DLD1 (cell line): ENCODE measurements around the gene LHFPL6.

Experiments used
- in situ Hi-C: cut with HindIII; loops from 2 replicates; pipeline ENCODE4 v1.10.0; 2017; ENCODE audit warnings: low sequenced_read_pairs

Gene LHFPL6

GRCh38 chr13:39474600-39474999 is 128.4 kb downstream of the LHFPL6 start:
- in situ Hi-C loops, result no loop called here

- in situ Hi-C loops, result no loop called here
Measured at GRCh38 chr13:39469676-39470075, 133.3 kb downstream of the LHFPL6 start.

- in situ Hi-C loops, result no loop called here
Measured at GRCh38 chr13:39468306-39468705, 134.7 kb downstream of the LHFPL6 start.

GRCh38 chr13:39463611-39464010 is 139.4 kb downstream of the LHFPL6 start:
- in situ Hi-C loops, result no loop called here

GRCh38 chr13:39462906-39463305 is 140.1 kb downstream of the LHFPL6 start:
- in situ Hi-C loops, result no loop called here

GRCh38 chr13:39462428-39462827 is 140.6 kb downstream of the LHFPL6 start:
- in situ Hi-C loops, result no loop called here

- in situ Hi-C loops, result no loop called here
Measured at GRCh38 chr13:39461685-39462266, 141.2 kb downstream of the LHFPL6 start.

GRCh38 chr13:39457274-39457673 is 145.7 kb downstream of the LHFPL6 start:
- in situ Hi-C loops, result no loop called here

GRCh38 chr13:39455521-39456175 is 147.3 kb downstream of the LHFPL6 start:
- in situ Hi-C loops, result no loop called here

GRCh38 chr13:39452834-39453233 is 150.2 kb downstream of the LHFPL6 start:
- in situ Hi-C loops, result no loop called here

GRCh38 chr13:39452417-39452816 is 150.6 kb downstream of the LHFPL6 start:
- in situ Hi-C loops, result no loop called here

- in situ Hi-C loops, result no loop called here
Measured at GRCh38 chr13:39451860-39452301, 151.1 kb downstream of the LHFPL6 start.

- in situ Hi-C loops, result no loop called here
Measured at GRCh38 chr13:39451301-39451700, 151.7 kb downstream of the LHFPL6 start.

- in situ Hi-C loops, result no loop called here
Measured at GRCh38 chr13:39450176-39450575, 152.8 kb downstream of the LHFPL6 start.

GRCh38 chr13:39448834-39449233 is 154.2 kb downstream of the LHFPL6 start:
- in situ Hi-C loops, result no loop called here

- in situ Hi-C loops, result no loop called here
Measured at GRCh38 chr13:39446865-39447264, 156.1 kb downstream of the LHFPL6 start.

GRCh38 chr13:39444866-39445265 is 158.1 kb downstream of the LHFPL6 start:
- in situ Hi-C loops, result no loop called here

GRCh38 chr13:39433651-39434050 is 169.3 kb downstream of the LHFPL6 start:
- in situ Hi-C loops, result no loop called here

- in situ Hi-C loops, result no loop called here
Measured at GRCh38 chr13:39432196-39432595, 170.8 kb downstream of the LHFPL6 start.

GRCh38 chr13:39422845-39423565 is 180.0 kb downstream of the LHFPL6 start:
- in situ Hi-C loops, result no loop called here

- in situ Hi-C loops, result no loop called here
Measured at GRCh38 chr13:39419876-39420275, 183.1 kb downstream of the LHFPL6 start.

GRCh38 chr13:39419068-39419467 is 183.9 kb downstream of the LHFPL6 start:
- in situ Hi-C loops, result no loop called here
